Measurements from ENCODE around the gene BCL2L12.

The BCL2L12 gene

DNA sequence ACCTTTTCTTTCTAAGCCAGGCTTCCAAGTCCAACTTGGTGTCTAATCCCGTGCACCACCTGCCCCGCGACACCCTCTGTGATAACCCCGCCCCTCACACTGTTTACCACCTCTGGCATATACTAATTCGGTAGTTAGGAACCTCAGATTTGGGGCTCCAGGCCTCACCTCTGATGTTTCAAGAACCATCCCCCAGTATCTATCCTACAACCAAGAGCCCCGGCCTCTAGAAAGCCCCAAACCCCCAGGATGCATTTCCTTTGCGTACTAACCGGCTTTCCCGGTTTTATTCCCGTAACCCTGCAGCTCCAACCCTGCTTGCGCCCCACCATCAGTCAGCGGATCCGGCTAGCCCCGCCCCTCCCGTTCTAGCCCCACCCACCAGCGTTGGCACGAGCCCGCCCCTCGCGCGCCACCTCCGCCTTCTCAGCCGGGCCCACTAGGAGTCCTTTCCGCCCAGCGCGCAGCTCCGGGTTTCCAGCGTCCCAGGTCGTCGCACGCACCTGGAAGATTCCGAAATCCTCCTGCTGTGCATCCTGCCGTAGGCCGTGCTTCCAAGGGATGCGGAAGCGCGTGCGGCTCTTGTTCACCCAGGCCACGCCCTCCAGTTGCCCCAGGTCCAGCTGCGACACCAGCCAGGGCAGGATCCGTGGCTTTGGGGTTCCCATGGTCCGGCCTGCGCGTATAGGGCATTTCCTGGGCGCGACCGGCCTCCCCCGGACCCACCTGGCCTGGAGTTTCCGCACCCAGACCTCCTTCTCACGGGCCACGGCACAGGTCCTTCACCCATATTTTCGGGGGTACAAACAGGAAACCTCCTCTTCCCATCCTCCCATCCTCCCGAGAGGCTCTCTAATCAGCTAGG is 1.3 kb upstream of the BCL2L12 start:
- peak; percentile 83 for DNase-seq (ENCODE audit: low read depth)

DNA sequence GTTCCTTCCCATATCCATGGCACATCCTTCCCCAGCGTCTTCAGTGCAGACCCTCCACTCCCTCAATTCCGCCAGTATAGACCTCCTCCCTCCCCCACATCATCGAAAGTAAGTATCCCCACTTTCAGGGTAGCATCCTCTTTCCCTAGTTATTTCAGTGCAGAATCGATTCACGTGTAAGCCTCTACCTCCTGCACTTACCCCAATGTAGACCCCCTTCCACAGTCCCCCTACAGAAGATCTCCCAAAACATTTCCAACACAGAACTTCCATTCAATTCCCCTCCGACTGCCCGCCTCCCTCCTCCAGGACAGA is 740 bp upstream of the BCL2L12 start:
- no peak for DNase-seq (ENCODE audit: low read depth)

DNA sequence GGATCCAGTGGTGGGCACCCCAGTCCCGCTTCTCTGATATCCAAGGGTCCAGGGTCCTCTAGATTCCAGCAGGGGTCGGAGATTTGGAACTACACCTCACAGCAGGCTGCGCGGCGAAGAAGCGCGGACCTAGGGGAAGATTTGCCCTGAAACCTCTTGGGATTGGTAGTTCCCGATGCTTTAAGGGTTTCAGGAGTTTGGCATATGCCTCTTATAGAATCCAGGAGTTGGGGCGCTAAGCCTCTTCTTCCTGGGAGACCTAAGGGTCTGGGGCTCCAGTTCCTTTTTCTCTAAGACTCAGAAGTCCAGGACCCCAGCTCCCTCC is 349 bp downstream of the BCL2L12 start:
- DNase-seq (ENCODE audit: low read depth) = no peak

DNA sequence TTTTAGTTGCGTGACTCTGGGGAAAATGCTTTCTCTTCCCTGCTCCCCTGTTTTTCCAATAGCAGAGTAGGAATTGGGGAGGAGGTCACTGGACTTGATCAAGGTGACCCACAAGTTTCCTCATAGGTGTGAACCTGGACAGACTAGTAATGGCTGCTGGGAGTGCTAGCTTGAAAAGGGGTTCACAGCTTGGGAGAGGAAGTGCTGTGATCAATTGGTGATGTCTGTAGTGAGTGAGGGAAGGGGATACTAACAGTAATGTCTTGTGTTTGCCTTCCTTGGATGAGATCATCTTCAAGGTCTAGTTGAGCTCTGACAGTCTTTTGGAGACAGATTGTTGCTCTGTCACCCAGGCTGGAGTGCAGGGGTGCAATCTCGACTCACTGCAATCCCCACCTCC is 1.7 kb downstream of the BCL2L12 start:
- no peak for DNase-seq (ENCODE audit: low read depth)

DNA sequence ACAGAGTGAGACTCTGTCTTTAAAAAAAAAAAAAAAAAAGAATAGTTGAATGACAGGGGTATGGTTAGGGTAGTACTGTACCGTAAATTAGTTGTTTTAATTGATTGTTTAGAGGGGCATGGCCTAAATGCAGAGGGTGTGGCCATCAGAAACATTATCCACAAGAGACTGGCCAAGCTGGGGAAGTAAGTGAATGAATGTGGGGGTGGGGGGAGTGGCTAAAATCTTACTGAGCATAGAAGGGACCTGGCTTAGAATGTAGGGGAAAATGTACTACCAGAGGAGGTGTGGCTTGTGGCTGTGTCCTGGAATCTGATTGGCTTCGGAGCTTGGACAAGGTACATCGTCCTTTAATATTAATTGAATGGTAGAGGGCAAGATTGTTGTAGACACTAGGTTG is 3.8 kb downstream of the BCL2L12 start:
- DNase-seq (ENCODE audit: low read depth) = no peak

DNA sequence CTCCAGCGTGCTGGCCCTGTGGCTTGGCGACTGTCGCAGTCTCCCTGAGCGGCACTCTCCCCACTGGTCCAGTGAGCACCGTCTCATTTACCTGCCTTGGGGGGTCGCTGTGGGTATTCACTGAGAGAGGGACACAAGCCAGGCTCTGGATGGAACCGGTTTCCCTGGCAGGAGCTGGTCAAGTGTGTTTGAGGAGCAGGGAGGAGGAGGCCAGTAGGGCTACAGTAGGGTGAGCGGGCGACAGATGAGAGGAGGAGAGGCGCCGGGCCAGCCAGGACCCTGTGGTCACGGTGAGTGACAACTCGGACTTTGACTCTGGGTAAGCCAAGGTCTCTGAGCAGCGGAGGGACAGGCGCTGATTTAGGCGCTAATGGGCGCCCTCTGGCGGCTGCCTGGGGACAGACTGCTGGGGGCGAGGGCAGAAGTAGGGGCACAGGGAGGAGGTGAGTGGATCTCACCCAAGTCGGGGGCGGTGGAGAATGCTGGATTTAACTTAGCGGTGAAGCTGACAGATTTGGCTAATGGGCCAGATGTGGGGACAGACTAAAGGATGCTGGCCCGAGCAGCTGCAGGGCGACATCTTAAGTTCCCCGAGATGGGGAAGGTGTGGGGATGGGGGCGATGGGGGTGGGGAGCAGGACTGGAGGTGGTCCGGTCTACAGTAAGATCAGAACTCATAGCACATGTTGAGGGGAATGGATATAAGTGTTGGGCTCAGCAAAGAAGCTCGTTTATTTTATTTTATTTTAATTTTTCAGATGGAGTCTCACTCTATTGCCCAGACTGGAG is 6.6 kb downstream of the BCL2L12 start:
- DNase-seq (ENCODE audit: low read depth) = peak; percentile 71

DNA sequence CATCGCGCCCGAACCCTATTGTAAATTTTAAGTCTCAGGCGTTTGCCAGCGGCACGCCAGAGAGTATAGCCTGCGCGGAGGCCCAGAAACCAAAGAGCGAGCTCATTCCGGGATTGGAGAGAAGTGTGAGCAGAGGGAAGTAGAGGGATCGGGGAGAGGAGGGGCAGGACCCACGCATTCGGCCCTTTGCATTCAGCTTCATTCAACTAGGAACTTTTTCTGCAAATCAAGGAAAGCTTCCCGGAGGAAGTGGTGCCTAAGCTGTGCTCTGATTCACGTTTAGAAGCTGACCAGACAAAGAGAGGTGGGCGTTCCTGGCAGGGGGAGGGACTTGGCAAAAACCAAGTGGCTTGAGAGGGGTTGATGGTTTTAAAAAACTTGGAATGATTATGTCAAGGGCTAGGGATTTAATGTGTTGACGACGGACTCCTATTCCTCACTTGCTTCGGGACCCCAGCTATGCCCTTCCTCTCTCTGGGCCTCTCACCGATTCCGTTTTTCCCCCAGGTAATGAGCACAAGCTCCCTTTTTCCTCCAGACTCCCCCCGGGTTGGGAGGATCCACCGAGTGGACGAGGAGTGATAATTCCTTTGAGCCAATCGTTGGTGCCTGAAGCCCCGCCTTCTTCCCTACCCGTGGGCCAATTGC is 10.5 kb downstream of the BCL2L12 start:
- DNase-seq (ENCODE audit: low read depth) = peak; percentile 90

DNA sequence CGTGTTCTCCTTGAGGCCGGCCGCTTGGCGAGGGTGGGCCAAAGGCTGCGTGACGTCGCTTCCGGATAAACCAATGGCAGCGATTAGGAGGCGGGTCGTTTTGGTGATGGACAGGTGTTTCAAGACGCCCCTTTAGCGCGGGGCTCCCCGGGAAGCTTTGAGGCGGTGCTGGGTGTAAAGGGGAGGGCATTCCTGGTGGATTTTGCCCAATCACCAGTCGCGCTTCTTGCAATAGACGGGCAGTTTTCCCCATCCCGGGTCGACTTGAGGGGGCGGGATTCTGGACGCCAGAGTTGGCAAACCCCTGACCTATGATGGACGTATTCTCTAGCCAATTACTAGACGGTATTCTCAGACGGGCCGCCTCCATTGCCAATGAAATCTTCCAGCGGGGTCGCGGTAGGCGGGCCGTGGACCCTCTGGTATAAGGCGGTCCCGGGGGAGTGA is 11.1 kb downstream of the BCL2L12 start:
- DNase-seq (ENCODE audit: low read depth) = peak; percentile 100

DNA sequence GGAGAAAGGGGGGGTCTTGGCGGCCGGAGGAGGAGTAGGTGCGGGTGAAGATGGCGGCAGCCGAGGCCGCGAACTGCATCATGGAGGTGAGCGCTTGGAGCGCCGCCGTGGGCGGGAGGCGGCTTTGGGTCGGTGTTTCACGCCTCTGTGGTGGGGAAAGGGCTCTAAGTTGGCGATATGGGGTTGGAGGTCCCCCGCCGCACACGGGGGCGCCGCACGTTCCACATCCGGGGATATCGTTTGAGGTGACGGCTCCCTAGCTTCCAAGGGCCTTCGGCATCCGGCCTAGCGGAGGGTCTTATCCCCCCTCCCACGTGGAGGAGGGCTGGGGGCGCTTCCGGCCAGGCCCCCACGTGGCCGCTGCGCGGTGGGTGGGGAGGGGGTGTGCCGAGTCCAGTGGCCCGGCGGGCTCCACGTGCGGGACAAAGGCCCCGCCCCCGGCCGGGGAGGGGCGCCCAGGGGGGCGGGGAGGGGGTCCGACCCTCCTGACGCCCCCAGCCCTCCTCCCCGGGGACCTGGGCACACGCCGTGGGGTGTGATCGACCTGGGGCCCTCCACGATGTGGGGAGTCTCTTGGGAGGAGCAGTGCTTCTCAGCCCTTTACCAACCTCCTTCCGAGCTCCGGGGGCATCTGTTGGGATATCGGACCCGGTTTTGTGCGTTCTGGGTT is 11.6 kb downstream of the BCL2L12 start, which contains the start of gene PRMT1:
Gene PRMT1, plus strand, starts transcription at position 41 of the 670 bp plus-strand sequence. Its CDS starts 10 bp downstream, at position 51.
- DNase-seq (ENCODE audit: low read depth) = peak; percentile 38

DNA sequence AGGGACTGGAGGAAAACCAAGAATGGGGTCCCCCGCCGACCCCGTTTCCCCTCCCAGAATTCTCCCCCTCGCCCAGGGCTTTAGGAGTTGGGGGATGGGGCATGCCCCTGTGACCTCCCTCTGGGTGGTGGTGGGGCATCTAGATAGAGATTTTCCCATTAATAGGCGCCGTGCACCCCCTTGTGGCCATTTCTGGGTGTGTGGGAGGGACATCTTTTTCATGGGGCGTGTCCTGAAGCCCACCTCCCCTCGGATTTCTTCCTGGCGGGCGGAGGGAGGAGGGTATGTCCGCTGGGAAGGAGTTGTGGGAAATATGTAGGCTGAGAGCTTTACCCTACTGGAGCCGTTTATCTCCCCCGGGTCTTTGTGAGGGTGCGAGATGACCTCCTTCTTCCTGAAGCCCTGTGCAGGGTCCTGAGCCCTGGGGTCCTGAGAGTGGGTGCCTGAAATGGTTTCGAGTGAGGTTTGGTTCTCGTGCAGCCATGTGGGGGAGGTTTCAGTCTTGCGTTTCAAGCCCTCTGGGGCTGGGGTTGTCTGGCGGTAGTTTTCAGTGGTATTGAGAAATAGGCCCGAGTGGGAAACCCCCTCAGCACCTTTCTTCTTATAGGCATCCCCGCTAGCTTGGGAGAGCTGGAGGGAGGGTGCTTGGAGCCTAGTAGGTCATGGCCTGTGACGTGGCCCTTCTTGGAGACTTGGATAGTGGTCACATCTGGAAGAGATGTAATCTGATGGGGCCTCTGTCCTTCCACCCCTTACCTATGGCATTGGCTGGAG is 12.4 kb downstream of the BCL2L12 start:
- DNase-seq (ENCODE audit: low read depth) = peak; percentile 67

DNA sequence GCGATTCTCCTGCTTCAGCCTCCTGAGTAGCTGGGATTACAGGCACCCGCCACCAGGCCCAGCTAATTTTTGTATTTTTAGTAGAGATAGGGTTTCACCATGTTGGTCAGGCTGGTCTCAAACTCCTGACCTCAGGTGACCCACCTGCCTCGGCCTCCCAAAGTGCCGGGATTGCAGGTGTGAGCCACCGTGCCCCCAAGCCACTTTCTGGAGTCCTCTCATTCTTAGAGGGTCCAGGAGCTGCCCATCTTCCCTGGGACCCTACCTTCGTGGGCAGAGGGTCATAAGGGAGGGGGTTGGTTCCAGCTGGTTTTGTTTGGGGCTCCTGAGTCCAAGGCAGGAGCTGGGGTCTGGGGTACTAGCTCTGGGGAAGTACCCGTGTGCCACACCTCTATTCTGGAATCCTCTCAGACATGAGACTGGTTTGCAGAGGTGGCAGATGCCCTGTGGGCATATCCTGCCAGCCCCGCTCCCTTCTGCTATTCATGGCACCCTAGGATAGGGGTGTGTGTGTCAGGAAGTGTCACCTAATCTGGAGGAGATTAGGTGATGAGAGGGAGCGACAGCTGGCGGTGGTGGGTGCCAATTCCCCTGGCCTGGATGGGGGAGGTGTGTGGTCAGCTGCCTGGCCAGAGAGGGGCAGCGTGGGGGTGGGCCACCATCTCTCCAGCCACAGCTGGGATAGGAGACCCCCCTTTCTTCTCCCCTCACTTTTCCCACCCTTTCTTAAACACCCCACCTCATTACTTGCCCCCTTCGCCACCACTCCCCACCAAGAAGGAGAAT is 13.4 kb downstream of the BCL2L12 start:
- DNase-seq (ENCODE audit: low read depth) = no peak

DNA sequence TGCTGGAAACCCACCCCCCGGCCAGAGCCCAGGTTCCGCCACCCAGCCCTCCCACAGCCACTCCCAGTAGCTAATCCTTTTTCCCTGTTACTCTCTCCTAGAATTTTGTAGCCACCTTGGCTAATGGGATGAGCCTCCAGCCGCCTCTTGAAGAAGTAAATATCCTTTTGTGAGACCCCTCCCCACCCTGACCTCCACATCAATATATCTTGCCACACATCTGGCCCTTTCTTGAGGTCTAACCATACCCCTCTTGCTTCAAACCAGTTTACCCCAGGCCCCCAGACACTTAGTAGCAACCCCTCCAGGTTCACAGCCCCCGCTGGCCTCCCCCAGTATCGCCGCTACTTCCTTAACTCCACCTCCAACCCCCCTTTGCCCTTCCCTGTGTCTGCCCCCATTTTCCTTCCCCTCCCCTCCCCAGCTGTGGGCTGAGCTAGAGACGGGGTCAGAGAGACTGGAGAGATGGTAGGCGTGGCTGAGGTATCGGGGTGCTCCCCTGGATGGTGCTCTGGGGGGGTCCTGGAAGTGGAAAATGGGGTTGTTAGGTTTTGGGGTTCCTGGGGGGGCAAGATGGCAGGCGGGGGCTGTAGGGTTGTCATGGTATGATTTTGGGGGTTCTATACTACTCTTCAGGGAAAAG is 14.2 kb downstream of the BCL2L12 start:
- DNase-seq (ENCODE audit: low read depth) = no peak

DNA sequence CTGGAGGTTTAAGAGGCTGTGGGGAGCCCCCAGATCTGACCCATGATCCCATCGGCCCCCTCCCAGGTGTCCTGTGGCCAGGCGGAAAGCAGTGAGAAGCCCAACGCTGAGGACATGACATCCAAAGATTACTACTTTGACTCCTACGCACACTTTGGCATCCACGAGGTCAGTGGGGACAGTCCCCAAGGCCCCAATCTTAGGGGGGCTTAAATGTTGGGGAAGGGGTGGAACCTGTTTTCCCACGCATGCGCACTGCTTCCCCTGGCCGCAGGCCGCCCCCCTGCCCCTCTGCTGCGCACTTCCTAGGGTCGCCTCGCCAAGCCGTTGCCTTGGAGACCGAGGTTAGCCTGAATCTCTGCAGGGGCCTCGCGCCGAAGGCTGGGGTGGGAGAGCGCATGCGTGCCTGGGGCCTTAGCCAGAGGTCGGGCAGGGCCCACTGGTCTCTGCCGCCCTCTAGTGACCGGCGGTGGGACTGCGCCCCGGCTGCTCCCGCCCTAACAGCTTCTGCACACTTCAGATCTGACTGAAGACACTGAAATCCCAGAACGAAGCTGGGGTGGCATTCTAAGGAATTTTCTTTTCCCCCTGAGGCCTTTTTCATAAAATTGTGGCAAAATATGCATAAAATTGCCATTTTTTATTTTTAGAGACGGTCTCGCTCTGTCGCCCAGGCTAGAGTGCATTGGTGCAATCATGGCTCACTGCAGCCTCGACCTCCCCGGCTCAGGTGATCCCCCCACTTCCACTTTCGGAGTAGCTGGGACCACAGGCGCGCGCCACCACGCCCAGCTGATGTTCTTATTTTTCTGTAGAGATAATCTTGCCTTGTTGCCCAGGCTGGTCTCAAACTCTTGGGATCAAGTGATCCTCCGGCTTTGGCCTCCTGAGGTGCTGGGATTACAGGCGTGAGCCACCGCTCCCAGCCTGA is 15.0 kb downstream of the BCL2L12 start:
- DNase-seq (ENCODE audit: low read depth) = peak; percentile 81

DNA sequence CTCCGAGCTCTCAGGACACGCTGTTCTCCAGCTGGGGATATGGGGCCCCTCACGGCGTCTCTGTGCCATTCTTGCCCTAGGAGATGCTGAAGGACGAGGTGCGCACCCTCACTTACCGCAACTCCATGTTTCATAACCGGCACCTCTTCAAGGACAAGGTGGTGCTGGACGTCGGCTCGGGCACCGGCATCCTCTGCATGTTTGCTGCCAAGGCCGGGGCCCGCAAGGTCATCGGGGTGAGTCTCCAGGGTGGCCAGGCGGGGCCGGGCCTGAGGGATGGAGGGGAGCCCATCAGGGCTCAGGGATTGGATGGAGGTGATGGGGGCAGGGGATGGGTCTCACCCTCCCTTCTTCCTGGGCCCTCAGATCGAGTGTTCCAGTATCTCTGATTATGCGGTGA is 16.1 kb downstream of the BCL2L12 start:
- no peak for DNase-seq (ENCODE audit: low read depth)

DNA sequence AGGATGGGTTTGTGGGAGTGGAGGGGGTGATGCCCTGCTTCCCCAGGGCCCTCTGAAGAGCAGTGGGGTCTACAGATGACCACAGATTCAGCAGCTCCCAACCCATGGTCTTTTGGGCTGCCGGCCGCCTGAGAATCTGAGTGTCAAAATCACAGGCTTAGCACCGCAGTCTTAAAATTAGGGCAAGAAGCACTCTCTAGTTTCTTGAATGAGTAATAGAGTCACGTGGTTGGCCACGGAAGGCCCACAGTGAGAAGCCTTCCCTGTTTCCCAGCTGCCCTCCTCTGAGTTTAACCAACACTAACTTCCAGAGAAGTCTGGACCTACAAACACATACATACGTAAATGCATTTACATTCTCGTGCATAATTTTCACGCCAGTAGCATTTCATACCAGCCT is 16.5 kb downstream of the BCL2L12 start:
- DNase-seq (ENCODE audit: low read depth) = no peak

DNA sequence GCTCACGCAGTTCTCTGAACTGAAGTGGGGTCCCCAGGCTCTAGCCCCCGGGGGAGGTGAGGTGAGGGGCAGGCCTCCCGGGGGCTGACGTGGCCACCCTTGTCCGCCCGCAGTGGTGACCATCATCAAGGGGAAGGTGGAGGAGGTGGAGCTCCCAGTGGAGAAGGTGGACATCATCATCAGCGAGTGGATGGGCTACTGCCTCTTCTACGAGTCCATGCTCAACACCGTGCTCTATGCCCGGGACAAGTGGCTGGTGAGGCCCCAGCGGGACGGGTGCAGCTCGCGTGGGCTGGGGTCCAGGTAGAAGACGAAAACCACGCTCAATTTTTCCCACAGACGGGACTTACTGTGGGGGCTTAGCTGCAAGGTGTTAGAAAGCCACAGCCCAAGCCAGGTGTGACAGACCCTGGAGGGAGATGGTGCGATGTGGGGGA is 18.1 kb downstream of the BCL2L12 start:
- no peak for DNase-seq (ENCODE audit: low read depth)

DNA sequence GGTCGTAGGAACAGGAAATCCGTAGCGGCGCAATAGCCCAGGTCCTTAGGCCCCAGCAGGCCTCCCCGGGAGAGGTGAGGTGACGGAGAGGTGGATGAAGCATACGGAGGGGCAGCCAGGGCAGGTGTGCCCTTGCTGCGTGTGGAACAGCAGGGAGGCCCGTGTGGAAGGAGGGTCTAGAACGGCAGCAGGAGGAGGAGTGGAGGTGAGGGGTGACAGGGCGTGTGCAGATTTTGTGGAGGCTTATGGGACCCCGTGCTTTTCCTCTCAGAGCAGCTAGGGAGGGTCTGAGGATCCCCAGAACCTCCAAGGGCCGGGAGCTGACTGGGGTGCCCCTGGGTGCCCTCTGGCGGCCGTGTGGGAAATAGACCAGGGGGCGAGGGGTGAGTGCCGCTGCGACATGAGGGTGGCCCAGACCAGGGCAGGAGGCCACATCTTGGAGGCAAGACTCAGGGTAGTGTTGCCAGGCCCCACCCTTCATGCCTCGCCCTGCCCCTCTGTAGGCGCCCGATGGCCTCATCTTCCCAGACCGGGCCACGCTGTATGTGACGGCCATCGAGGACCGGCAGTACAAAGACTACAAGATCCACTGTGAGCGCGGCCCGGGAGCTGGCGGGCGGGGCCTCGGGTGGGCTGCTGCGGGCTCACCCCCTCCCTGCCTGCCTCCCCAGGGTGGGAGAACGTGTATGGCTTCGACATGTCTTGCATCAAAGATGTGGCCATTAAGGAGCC is 18.7 kb downstream of the BCL2L12 start:
- DNase-seq (ENCODE audit: low read depth) = peak; percentile 22

DNA sequence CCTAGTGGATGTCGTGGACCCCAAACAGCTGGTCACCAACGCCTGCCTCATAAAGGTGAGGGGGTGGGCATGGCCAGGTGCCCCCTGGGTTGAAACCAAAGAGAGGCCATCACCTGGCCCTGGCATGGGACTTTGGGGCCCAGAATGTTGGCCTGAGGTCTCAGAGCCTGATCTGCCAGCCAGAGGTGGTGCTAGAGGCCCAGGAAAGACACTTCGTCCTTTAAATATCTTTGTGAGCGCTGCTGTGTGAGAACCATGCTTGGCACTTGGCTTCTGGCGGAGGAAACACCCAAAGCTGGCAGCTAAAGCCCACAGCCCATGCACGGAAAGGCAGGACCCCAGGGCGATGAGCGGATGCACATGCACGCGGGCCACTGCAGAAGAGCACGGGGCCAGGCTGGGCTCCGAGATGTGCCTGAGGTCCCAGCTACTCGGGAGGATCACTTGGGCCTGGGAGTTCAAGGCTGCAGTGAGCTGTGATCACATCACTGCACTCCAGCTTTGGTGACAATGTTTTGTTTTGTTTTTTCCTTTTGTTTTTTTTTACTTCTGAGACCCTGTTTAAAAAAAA is 19.3 kb downstream of the BCL2L12 start:
- peak; percentile 22 for DNase-seq (ENCODE audit: low read depth)
